Fibroblast of lung (primary cell): ENCODE data around the gene USP17L26. TPM values are rescaled to one million over a fixed set of nuclear protein-coding genes. Genes with fewer than 3 reads are reported as not detected.

ENCODE experiments used
- DNase-seq, 2 donors: peaks; one replicate each; pipeline versions ENCODE4 v3.0.0 to v3.0.0-alpha.2; 2010; ENCODE audit warnings: low read depth in 2 of 2
- H2AFZ ChIP-seq: 2 replicates; pipeline ENCODE4 v1.5.1; 2012; ENCODE audit warnings: low read length, control low read depth, inconsistent platforms
- H3K27ac ChIP-seq: 2 replicates; pipeline ENCODE4 v1.5.1; 2011; ENCODE audit warnings: low read length, control low read depth; ENCODE audit not compliant: insufficient read depth
- H3K27me3 ChIP-seq: 2 replicates; pipeline ENCODE4 v1.5.1; 2011; ENCODE audit warnings: mild to moderate bottlenecking, low read length; ENCODE audit not compliant: control insufficient read depth, insufficient read depth
- H3K36me3 ChIP-seq: 2 replicates; pipeline ENCODE4 v1.5.1; 2011; ENCODE audit warnings: low read length; ENCODE audit not compliant: control insufficient read depth, insufficient read depth
- H3K4me1 ChIP-seq: 2 replicates; pipeline ENCODE4 v1.5.1; 2011; ENCODE audit warnings: low read length; ENCODE audit not compliant: control insufficient read depth, insufficient read depth; ENCODE audit errors: extremely low read depth
- H3K4me2 ChIP-seq: 2 replicates; pipeline ENCODE4 v1.5.1; 2011; ENCODE audit warnings: low read length, control low read depth; ENCODE audit not compliant: insufficient read depth; ENCODE audit errors: extremely low read depth
- H3K4me3 ChIP-seq, 4 experiments: fragments of 200-600 bp in 1 of 4; sonication (generic) in 1 of 4; replicated peaks in 1 of 4; 2 replicates each; pipeline ENCODE4 v1.5.1; 2011 to 2016; ENCODE audit warnings: low read length in 4 of 4, low read depth in 3 of 4, mild to moderate bottlenecking in 3 of 4, control low read depth in 2 of 4, inconsistent platforms in 1 of 4, mixed read lengths in 1 of 4; ENCODE audit not compliant: insufficient read depth in 1 of 4; ENCODE audit errors: control extremely low read depth in 1 of 4
- H3K79me2 ChIP-seq: 2 replicates; pipeline ENCODE4 v1.5.1; 2012; ENCODE audit warnings: mild to moderate bottlenecking, low read length, inconsistent platforms; ENCODE audit not compliant: control insufficient read depth, insufficient read depth
- H3K9ac ChIP-seq: 2 replicates; pipeline ENCODE4 v1.5.1; 2011; ENCODE audit warnings: mild to moderate bottlenecking, low read length, control low read depth; ENCODE audit not compliant: insufficient read depth
- H3K9me3 ChIP-seq: 2 replicates; pipeline ENCODE4 v1.5.1; 2012; ENCODE audit warnings: low read depth, low read length; ENCODE audit not compliant: control insufficient read depth, insufficient read depth
- H4K20me1 ChIP-seq: 2 replicates; pipeline ENCODE4 v1.5.1; 2011; ENCODE audit warnings: low read length; ENCODE audit not compliant: control insufficient read depth, insufficient read depth; ENCODE audit errors: extremely low read depth
- CTCF ChIP-seq, 2 donors: IDR thresholded peaks in 1 of 2; conservative IDR thresholded peaks in 1 of 2; 1 replicate in 1 of 2; 2 replicates in 1 of 2; pipeline ENCODE4 v1.5.1; 2011 to 2012; ENCODE audit warnings: low read length in 2 of 2, control low read depth in 1 of 2, inconsistent platforms in 1 of 2, low read depth in 1 of 2, mild to moderate bottlenecking in 1 of 2
- EZH2 ChIP-seq: IDR thresholded peaks from 2 replicates; pipeline ENCODE4 v1.5.1; 2012; ENCODE audit warnings: low read length, control low read depth, mild to moderate bottlenecking; ENCODE audit errors: missing control alignments
- polyA plus RNA-seq, 2 donors: library from polyadenylated mRNA; depleted of rRNA in 1 of 2; stranded (reverse) in 1 of 2; unstranded in 1 of 2; fragments of >200 nt; gene quantifications; 2 replicates each; pipeline ENCODE4 v1.2.1, GENCODE V29; 2011 to 2012; ENCODE audit warnings: missing spikeins in 1 of 2
- total RNA-seq: library from RNA; depleted of rRNA; stranded (reverse); fragments of >200 nt; gene quantifications from 2 replicates; pipeline ENCODE4 v1.2.1, GENCODE V29; 2014

The USP17L26 gene
- total and polyA plus RNA-seq, 2 donors (not counting 1 experiment from before 2014, with no cell fraction given): not detected

GRCh38 chr4:9384126-9384525, 49.7 kb downstream of the USP17L26 start:
- H2AFZ ChIP-seq: no peak overlapping the region
- no peak overlapping the region for H3K27ac ChIP-seq
- TF ChIP-seq CTCF (conservative IDR thresholded peaks at IDR 0.05 in 1 of 2, IDR thresholded peaks at IDR 0.05 in 1 of 2; ENCODE audit: low read depth in 1 of 2, low read length in 2 of 2) (no peak), EZH2 (no peak)

More at GRCh38 chr4:9384126-9384525, 49.7 kb downstream of the USP17L26 start:
- Histone ChIP-seq H3K79me2 (no peaks in the 10 kb centered on the region), H4K20me1 (no peaks in the 10 kb centered on the region), H3K4me1 (no peaks in the 10 kb centered on the region), H3K27me3 (no peaks in the 10 kb centered on the region), H3K4me3 (no peak overlapping the region), H3K4me2 (no peak overlapping the region), H3K9ac (no peak overlapping the region), H3K36me3 (no peaks in the 10 kb centered on the region), H3K9me3 (no peaks in the 10 kb centered on the region)
- DNase-seq: no peak

Other genes with a start within 250 kb of the USP17L26 start
- not detected in 2 replicates for gene FAM90A26, start 164.2 kb upstream of the USP17L26 start, total RNA-seq
- gene FAM90A26, start 164.2 kb upstream of the USP17L26 start, polyA plus RNA-seq: not detected in 2 replicates
- not detected in 2 replicates for gene USP17L10, start 124.0 kb upstream of the USP17L26 start, total RNA-seq
- gene USP17L10, start 124.0 kb upstream of the USP17L26 start, polyA plus RNA-seq: not detected in 2 replicates
- gene USP17L11, start 119.3 kb upstream of the USP17L26 start, total RNA-seq: not detected in 2 replicates
- not detected in 2 replicates for gene USP17L11, start 119.3 kb upstream of the USP17L26 start, polyA plus RNA-seq
- gene USP17L12, start 114.5 kb upstream of the USP17L26 start, total RNA-seq: not detected in 2 replicates
- not detected in 2 replicates for gene USP17L12, start 114.5 kb upstream of the USP17L26 start, polyA plus RNA-seq
- not detected in 2 replicates for gene USP17L13, start 109.8 kb upstream of the USP17L26 start, total RNA-seq
- gene USP17L13, start 109.8 kb upstream of the USP17L26 start, polyA plus RNA-seq: not detected in 2 replicates
- not detected in 2 replicates for gene USP17L15, start 100.3 kb upstream of the USP17L26 start, total RNA-seq
- not detected in 2 replicates for gene USP17L15, start 100.3 kb upstream of the USP17L26 start, polyA plus RNA-seq
- not detected in 2 replicates for gene USP17L17, start 90.8 kb upstream of the USP17L26 start, total RNA-seq
- not detected in 2 replicates for gene USP17L17, start 90.8 kb upstream of the USP17L26 start, polyA plus RNA-seq
- gene USP17L18, start 86.0 kb upstream of the USP17L26 start, total RNA-seq: not detected in 2 replicates
- not detected in 2 replicates for gene USP17L18, start 86.0 kb upstream of the USP17L26 start, polyA plus RNA-seq
- not detected in 2 replicates for gene USP17L19, start 81.3 kb upstream of the USP17L26 start, total RNA-seq
- gene USP17L19, start 81.3 kb upstream of the USP17L26 start, polyA plus RNA-seq: not detected in 2 replicates
- not detected in 2 replicates for gene USP17L20, start 76.5 kb upstream of the USP17L26 start, total RNA-seq
- gene USP17L20, start 76.5 kb upstream of the USP17L26 start, polyA plus RNA-seq: not detected in 2 replicates
- not detected in 2 replicates for gene USP17L21, start 71.8 kb upstream of the USP17L26 start, total RNA-seq
- not detected in 2 replicates for gene USP17L21, start 71.8 kb upstream of the USP17L26 start, polyA plus RNA-seq
- not detected in 2 replicates for gene USP17L22, start 67.0 kb upstream of the USP17L26 start, total RNA-seq
- gene USP17L22, start 67.0 kb upstream of the USP17L26 start, polyA plus RNA-seq: not detected in 2 replicates
- not detected in 2 replicates for gene USP17L24, start 9.5 kb upstream of the USP17L26 start, total RNA-seq
- gene USP17L24, start 9.5 kb upstream of the USP17L26 start, polyA plus RNA-seq: not detected in 2 replicates
- gene USP17L25, start 4.7 kb upstream of the USP17L26 start, total RNA-seq: not detected in 2 replicates
- not detected in 2 replicates for gene USP17L25, start 4.7 kb upstream of the USP17L26 start, polyA plus RNA-seq
- gene USP17L5, start 4.7 kb downstream of the USP17L26 start, total RNA-seq: not detected in 2 replicates
- gene USP17L5, start 4.7 kb downstream of the USP17L26 start, polyA plus RNA-seq: not detected in 2 replicates
- not detected in 2 replicates for gene USP17L27, start 9.5 kb downstream of the USP17L26 start, total RNA-seq
- gene USP17L27, start 9.5 kb downstream of the USP17L26 start, polyA plus RNA-seq: not detected in 2 replicates
- not detected in 2 replicates for gene USP17L28, start 14.2 kb downstream of the USP17L26 start, total RNA-seq
- gene USP17L28, start 14.2 kb downstream of the USP17L26 start, polyA plus RNA-seq: not detected in 2 replicates
- gene USP17L29, start 19.0 kb downstream of the USP17L26 start, total RNA-seq: not detected in 2 replicates
- not detected in 2 replicates for gene USP17L29, start 19.0 kb downstream of the USP17L26 start, polyA plus RNA-seq
- not detected in 2 replicates for gene USP17L30, start 28.5 kb downstream of the USP17L26 start, total RNA-seq
- gene USP17L30, start 28.5 kb downstream of the USP17L26 start, polyA plus RNA-seq: not detected in 2 replicates
- gene DEFB131A, start 109.8 kb downstream of the USP17L26 start, total RNA-seq: not detected in 2 replicates
- gene DEFB131A, start 109.8 kb downstream of the USP17L26 start, polyA plus RNA-seq: not detected in 2 replicates